Mucosa of stomach (tissue), 1 donor: ENCODE results near the gene CPAMD8.
A peak's percentile ranks its signal among the peaks of the same experiment; 100 is the strongest.
"Not testable (repeated sequence)": the region's sequence is repeated elsewhere in the genome, so short reads cannot be mapped to it uniquely, and the experiment has no call there.

Source experiments
- H3K27me3 ChIP-seq: one replicate; pipeline ENCODE4 v1.7.0; 2013; ENCODE audit warnings: mild to moderate bottlenecking, low read length; ENCODE audit not compliant: control insufficient read depth, insufficient read depth
- H3K36me3 ChIP-seq: one replicate; pipeline ENCODE4 v1.7.0; 2013; ENCODE audit warnings: low read length; ENCODE audit not compliant: control insufficient read depth, insufficient read depth
- H3K4me1 ChIP-seq: one replicate; pipeline ENCODE4 v1.7.0; 2013; ENCODE audit warnings: mild to moderate bottlenecking, low read length; ENCODE audit not compliant: control insufficient read depth, insufficient read depth
- H3K4me3 ChIP-seq: one replicate; pipeline ENCODE4 v1.7.0; 2013; ENCODE audit warnings: low read length
- H3K9ac ChIP-seq: one replicate; pipeline ENCODE4 v1.7.0; 2013; ENCODE audit warnings: mild to moderate bottlenecking, low read length, moderate library complexity
- H3K9me3 ChIP-seq: one replicate; pipeline ENCODE4 v1.7.0; 2013; ENCODE audit warnings: mild to moderate bottlenecking, low read length, moderate library complexity; ENCODE audit not compliant: control insufficient read depth
- donor health status: Pancreatic carcinoma.

Gene CPAMD8

GRCh38 chr19:16880884-16881554, 145.6 kb downstream of the CPAMD8 start:
- H3K27me3 ChIP-seq, result no peaks in the 10 kb centered on the region
- H3K4me3 ChIP-seq, result no peak overlapping the region
- H3K4me1 ChIP-seq, result no peaks in the 10 kb centered on the region
- peaks cover 19% of the 10 kb centered on the region for H3K9me3 ChIP-seq
- H3K36me3 ChIP-seq, result peaks cover 14% of the 10 kb centered on the region
- no peak overlapping the region for H3K9ac ChIP-seq

- H3K9me3 ChIP-seq, result peaks cover 19% of the 10 kb centered on the region
- no peak overlapping the region for H3K4me3 ChIP-seq
- no peaks in the 10 kb centered on the region for H3K4me1 ChIP-seq
- peaks cover 14% of the 10 kb centered on the region for H3K36me3 ChIP-seq
- H3K27me3 ChIP-seq, result no peaks in the 10 kb centered on the region
- H3K9ac ChIP-seq, result no peak overlapping the region
Measured at GRCh38 chr19:16878181-16878965, 148.2 kb downstream of the CPAMD8 start.

DNA sequence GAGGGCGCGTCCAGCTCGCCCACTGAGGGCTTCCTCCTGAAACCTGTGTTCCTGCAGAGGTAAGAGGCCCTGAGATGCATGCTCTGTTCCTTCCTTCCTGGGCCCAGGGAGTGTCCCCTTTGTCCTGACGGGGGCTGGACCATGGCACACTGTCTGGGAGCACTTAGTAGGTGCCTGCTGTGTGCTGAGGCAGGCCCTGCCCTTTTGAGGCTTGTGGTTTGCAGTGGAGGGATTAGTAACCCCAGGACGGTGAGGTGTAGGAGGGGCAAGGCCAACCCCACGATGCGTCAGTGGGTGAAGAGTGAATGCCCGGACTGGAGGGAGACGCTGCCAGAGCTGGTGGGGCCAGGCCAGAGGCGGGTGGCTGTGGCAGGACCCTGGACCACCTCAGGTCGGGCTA, 149.0 kb downstream of the CPAMD8 start:
- peaks cover 14% of the 10 kb centered on the region for H3K36me3 ChIP-seq
- peaks cover 19% of the 10 kb centered on the region for H3K9me3 ChIP-seq

DNA sequence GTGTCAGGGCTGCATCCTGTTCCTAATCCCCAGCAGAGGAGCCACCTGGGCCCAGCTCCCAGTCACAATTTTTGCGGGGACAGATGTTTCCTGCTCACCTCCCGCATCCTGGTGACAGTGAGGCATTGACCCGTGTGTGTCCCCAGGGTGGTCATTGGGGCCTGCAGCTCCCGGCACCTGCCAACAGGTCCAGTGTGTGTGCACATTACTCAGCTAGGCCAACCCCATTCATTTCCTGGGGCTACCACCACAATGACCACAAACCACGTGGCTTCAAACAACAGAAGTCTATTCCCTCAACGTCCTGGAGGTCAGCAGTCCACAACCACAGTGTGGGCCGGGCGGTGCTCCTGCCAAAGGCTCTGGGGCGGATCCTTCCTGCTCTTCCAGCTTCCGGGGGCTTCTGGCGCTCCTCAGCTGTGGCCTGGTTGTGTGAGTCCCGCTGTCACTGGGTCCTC, 149.7 kb downstream of the CPAMD8 start:
- Histone ChIP-seq H3K27me3 (no peaks in the 10 kb centered on the region), H3K4me1 (peaks cover 10% of the 10 kb centered on the region), H3K4me3 (no peak overlapping the region), H3K36me3 (peaks cover 14% of the 10 kb centered on the region), H3K9me3 (peaks cover 13% of the 10 kb centered on the region), H3K9ac (no peak overlapping the region)

More for the DNA sequence above, 149.0 kb downstream of the CPAMD8 start:
- Histone ChIP-seq H3K4me3 (no peak overlapping the region), H3K27me3 (no peaks in the 10 kb centered on the region), H3K4me1 (peaks cover 5% of the 10 kb centered on the region), H3K9ac (no peak overlapping the region)

DNA sequence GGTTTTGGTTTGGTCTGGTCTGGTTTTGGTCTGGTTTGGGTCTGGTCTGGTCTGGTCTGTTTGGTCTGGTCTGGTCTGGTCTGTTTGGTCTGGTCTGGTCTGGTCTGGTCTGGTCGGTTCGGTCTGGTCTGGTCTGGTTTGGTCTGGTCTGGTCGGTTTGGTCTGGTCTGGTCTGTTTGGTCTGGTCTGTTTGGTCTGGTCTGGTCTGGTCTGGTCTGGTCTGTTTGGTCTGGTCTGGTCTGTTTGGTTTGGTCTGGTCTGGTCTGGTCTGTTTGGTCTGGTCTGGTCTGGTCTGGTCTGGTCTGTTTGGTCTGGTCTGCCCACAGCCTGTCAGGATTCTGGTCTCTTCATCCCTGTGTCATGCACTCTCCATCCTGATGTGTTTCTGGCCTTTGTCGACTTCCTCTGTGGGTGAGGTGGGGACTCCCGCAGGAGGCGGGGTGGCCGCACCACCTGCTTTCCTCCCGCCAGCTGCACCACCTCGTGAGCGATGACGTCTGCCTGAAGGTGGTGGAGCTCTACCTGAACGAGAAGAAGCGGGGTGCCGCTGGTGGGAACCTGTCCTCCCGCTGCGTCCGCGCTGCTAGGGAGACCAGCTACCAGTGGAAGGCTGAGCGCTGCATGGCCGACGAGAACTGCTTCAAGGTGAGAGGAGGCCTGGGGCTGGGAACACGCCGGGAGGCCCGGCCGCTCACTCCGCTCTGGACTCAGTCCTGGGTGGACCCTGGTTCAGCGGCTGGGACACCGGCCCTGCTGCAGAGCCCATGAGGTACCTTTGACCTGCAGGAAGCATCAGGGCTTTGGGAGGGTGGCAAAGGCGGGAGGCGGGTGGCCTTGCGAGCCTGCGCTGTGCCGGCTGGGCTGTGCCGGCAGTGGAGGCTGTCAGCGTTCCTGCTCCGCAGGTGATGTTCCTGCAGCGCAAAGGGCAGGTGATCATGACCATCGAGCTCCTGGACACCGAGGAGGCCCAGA, 150.7 kb downstream of the CPAMD8 start:
- H3K9me3 ChIP-seq, result peaks cover 2% of the 10 kb centered on the region
- no peak overlapping the region for H3K4me3 ChIP-seq
- peaks cover 16% of the 10 kb centered on the region for H3K4me1 ChIP-seq
- H3K27me3 ChIP-seq, result no peaks in the 10 kb centered on the region
- H3K9ac ChIP-seq, result no peak overlapping the region
- H3K36me3 ChIP-seq, result peaks cover 14% of the 10 kb centered on the region

DNA sequence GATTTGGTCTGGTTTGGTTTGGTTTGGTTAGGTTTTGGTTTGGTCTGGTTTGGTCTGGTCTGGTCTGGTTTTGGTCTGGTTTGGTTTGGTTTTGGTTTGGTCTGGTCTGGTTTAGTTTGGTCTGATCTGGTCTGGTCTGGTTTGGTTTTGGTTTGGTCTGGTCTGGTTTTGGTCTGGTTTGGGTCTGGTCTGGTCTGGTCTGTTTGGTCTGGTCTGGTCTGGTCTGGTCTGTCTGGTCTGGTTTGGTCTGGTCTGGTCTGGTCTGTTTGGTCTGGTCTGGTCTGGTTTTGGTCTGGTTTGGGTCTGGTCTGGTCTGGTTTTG, 151.7 kb downstream of the CPAMD8 start:
- Histone ChIP-seq H3K4me1 (peaks cover 16% of the 10 kb centered on the region), H3K36me3 (peaks cover 14% of the 10 kb centered on the region)
- H3K4me3 ChIP-seq, H3K9me3 ChIP-seq, H3K27me3 ChIP-seq, H3K9ac ChIP-seq: not testable (repeated sequence)

DNA sequence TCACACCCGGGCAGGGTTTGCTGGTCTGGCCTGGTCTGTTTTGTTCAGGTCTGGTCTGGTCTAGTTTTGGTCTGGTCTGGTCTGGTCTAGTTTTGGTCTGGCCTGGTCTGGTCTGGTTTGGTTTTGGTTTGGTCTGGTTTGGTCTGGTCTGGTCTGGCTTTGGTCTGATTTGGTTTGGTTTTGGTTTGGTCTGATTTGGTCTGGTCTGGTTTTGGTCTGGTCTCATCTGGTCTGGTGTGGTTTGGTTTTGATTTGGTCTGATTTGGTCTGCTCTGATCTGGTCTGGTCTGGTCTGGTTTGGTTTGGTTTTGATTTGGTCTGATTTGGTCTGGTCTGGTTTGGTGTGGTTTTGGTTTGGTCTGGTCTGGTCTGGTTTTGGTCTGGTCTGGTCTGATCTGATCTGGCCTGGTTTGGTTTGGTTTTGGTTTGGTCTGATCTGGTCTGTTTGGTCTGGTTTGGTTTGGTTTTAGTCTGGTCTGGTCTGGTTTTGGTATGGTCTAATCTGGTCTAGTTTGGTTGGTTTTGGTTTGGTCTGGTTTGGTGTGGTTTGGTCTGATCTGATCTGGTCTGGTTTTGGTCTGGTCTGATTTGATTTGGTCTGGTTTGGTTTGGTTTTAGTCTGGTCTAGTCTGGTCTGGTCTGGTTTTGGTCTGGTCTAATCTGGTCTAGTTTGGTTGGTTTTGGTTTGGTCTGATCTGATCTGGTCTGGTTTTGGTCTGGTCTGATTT, 152.2 kb downstream of the CPAMD8 start:
- Histone ChIP-seq H3K4me3 (no peak overlapping the region), H3K36me3 (peaks cover 14% of the 10 kb centered on the region), H3K9ac (no peak overlapping the region), H3K4me1 (peaks cover 16% of the 10 kb centered on the region), H3K9me3 (no peaks in the 10 kb centered on the region), H3K27me3 (no peaks in the 10 kb centered on the region)

- no peak overlapping the region for H3K9ac ChIP-seq
- peaks cover 16% of the 10 kb centered on the region for H3K4me1 ChIP-seq
- no peaks in the 10 kb centered on the region for H3K27me3 ChIP-seq
- no peak overlapping the region for H3K4me3 ChIP-seq
- H3K9me3 ChIP-seq, result no peaks in the 10 kb centered on the region
- peaks cover 14% of the 10 kb centered on the region for H3K36me3 ChIP-seq
Measured at GRCh38 chr19:16873594-16873993, 153.0 kb downstream of the CPAMD8 start.

- Histone ChIP-seq H3K9ac (peak overlapping the region; percentile 0), H3K4me3 (no peak overlapping the region), H3K27me3 (no peaks in the 10 kb centered on the region), H3K36me3 (peaks cover 13% of the 10 kb centered on the region), H3K9me3 (no peaks in the 10 kb centered on the region), H3K4me1 (peaks cover 16% of the 10 kb centered on the region)
Measured at GRCh38 chr19:16872728-16873127, 153.9 kb downstream of the CPAMD8 start.

GRCh38 chr19:16871871-16872270, 154.7 kb downstream of the CPAMD8 start:
- Histone ChIP-seq H3K27me3 (no peaks in the 10 kb centered on the region), H3K9ac (peak overlapping the region; percentile 0), H3K9me3 (no peaks in the 10 kb centered on the region), H3K4me1 (peaks cover 16% of the 10 kb centered on the region), H3K4me3 (no peak overlapping the region), H3K36me3 (peaks cover 10% of the 10 kb centered on the region)

DNA sequence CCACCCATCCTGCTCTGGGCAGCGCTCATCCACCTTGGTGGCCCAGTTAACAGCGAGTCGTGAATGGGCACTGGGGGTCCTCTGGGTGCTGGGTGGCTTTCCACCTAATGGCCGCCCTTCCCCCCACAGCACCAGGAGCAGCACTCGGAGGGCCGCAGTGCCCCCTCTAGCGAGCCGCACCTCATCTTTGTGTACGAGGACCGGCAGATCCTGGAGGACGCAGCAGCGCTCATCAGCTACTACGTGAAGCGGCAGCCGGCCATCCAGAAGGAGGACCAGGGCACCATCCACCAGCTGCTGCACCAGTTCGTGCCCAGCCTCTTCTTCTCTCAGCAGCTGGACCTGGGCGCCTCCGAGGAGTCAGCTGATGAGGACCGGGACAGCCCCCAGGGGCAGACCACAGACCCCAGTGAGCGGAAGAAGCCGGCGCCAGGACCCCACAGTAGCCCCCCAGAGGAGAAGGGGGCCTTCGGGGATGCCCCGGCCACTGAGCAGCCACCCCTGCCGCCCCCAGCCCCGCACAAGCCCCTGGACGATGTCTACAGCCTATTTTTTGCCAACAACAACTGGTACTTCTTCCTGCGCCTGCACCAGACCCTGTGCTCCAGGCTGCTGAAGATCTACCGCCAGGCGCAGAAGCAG, 157.2 kb downstream of the CPAMD8 start:
- Histone ChIP-seq H3K9ac (no peak overlapping the region), H3K4me3 (no peak overlapping the region), H3K4me1 (peaks cover 16% of the 10 kb centered on the region), H3K27me3 (no peaks in the 10 kb centered on the region), H3K9me3 (no peaks in the 10 kb centered on the region), H3K36me3 (peaks cover 7% of the 10 kb centered on the region)
